Bronchial epithelial cell (primary cell): Measurements from ENCODE around the gene RGS10. TPM values are rescaled to one million over a fixed set of nuclear protein-coding genes. Genes with fewer than 3 reads are reported as not detected.
A peak's percentile ranks its signal among the peaks of the same experiment; 100 is the strongest.

Source experiments
- DNase-seq: peaks from one replicate; pipeline ENCODE4 v3.0.0-alpha.2; 2010; ENCODE audit warnings: low read depth
- FAIRE-seq: peaks from 2 replicates; lab custom pipeline; 2011; peaks lifted over from hg19 to GRCh38; lab: Jason Lieb, UNC
- H3K27me3 ChIP-seq: 2 replicates; pipeline ENCODE4 v1.5.1; 2011; ENCODE audit warnings: low read length; ENCODE audit not compliant: control insufficient read depth, insufficient read depth
- H3K36me3 ChIP-seq: 2 replicates; pipeline ENCODE4 v1.5.1; 2011; ENCODE audit warnings: low read length; ENCODE audit not compliant: control insufficient read depth, insufficient read depth
- H3K4me3 ChIP-seq: 2 replicates; pipeline ENCODE4 v1.5.1; 2011; ENCODE audit warnings: mild to moderate bottlenecking, low read depth, low read length, control low read depth
- total RNA-seq: library from RNA; depleted of rRNA; stranded (reverse); fragments of >200 nt; gene quantifications from 2 replicates; pipeline ENCODE4 v1.2.1, GENCODE V29; 2014
- TF ChIP-seq, protein P1 (sequence below): IDR thresholded peaks from 2 replicates; pipeline ENCODE4 v1.5.1; 2011; ENCODE audit warnings: mild to moderate bottlenecking, moderate library complexity, low read length, control low read depth, inconsistent platforms; ENCODE audit not compliant: insufficient read depth, severe bottlenecking

Gene RGS10
- total RNA-seq, 1 donor from 2014 or later, result 35.5 TPM

DNA sequence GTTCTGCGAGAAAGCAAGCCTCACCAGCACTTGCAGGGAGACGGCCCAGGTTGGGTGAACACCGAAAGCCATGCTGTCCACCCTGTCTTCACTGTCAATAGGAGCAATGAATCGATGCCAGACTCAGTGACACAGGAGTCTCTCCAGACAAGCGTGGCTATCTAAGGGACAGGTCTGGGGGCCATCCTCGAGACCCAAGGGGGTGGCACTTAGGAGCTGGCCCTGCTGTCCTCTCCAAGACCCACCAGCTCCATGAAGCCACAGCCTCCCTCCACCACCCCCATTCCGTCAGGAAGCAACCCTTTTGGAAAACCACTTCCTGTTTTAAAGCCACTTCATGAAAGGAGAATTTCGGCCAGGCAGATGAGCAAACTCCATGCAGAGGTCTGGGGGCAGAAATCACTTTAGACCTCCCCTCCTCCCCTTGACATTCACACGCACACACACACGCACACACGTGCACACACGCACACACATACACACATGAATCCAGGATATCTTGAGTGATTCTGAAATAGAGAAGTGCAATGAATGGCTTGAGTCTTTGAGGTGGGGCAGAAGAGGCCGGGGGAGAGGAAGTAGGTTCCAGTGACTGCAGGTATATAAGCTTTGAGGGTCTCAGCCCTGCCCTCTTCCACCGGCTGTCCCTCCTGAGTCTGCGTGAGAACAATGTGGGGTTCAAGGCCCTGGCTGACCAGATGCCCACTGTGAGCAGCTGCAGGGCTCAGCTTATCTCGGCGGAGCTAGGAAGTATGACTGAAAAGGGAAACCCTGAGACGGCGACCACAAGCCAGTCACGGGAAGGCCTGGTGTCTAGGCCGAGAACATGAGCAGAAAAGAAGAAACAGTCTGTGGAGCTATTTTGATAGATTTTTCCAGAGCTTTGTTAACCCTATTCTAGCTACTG is 25.0 kb downstream of the RGS10 start:
- DNase-seq (no peak), FAIRE-seq (peak; percentile 50)
- Histone ChIP-seq H3K4me3 (no peak overlapping the region), H3K36me3 (peaks cover 5% of the 10 kb centered on the region), H3K27me3 (no peaks in the 10 kb centered on the region)
- TF ChIP-seq, protein P1, sequence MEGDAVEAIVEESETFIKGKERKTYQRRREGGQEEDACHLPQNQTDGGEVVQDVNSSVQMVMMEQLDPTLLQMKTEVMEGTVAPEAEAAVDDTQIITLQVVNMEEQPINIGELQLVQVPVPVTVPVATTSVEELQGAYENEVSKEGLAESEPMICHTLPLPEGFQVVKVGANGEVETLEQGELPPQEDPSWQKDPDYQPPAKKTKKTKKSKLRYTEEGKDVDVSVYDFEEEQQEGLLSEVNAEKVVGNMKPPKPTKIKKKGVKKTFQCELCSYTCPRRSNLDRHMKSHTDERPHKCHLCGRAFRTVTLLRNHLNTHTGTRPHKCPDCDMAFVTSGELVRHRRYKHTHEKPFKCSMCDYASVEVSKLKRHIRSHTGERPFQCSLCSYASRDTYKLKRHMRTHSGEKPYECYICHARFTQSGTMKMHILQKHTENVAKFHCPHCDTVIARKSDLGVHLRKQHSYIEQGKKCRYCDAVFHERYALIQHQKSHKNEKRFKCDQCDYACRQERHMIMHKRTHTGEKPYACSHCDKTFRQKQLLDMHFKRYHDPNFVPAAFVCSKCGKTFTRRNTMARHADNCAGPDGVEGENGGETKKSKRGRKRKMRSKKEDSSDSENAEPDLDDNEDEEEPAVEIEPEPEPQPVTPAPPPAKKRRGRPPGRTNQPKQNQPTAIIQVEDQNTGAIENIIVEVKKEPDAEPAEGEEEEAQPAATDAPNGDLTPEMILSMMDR, result no peak

DNA sequence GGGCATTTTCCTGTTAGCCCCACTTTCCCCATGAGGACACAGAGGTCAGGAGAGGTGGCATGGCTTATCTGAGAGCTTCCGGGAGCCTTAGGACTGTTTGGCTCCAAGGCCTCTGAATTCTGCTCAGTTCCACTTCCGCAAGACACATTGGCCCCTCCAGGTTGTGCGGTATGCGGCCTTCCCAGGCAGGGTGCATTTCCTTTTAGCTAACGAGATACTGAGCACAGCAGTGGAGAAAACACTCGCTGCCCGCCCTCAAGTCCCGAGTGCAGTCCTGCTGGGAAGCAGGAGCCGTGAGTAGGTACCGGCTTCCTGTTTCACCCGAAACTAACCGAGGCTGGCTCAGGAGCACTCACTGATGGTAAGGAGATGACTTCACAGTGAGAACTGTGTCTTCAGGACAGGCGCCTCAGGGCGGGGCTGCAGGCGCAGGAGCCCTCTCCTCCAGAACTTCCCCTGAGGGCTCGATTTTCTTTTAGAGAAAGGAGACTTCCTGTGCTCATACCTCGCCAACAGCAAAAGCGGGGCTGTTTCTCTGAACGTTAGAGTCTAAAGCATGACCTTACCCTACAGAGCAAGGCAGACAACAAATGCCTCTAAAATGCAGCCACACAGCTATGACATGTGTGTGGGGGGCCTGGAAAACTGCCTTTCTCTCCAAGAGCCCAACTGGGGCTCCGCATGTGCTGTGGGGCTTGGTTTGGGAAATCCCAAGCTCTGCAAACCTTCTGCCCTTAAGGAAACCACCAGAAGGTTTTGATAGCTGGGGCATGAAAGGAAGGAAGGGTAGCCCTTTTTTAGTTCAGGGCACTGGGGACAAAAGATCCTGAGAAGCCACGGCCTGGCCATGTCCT is 25.9 kb downstream of the RGS10 start:
- H3K27me3 ChIP-seq, result no peaks in the 10 kb centered on the region
- FAIRE-seq, result no peak
- no peak overlapping the region for H3K4me3 ChIP-seq
- DNase-seq, result no peak
- peaks cover 5% of the 10 kb centered on the region for H3K36me3 ChIP-seq
- TF ChIP-seq, protein P1, result no peak

DNA sequence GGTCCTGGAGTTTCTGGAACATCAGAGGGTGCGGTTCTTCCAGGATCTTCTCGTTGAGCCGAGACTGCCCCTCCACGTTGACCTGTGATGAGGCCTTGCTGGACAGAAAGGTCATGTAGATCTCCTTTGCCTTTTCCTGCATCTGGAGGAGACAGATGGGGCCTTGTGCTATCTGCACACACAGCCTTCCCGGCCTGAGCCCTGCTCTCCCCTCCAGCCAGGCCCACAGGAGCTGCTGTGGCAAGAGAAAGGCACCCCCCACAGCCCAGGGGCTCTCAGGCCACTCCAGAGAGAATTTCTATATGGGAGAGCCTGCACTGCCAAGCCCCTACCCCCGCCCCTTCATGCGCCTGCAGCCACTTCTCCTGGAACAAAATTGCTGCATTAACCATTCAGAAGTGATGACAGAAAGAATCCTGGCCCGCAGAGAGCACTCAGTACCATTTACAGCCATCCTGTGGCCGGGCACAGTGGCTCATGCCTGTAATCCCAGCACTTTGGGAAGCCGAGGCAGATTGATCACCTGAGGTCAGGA is 26.9 kb downstream of the RGS10 start:
- DNase-seq (no peak), FAIRE-seq (no peak)
- no peaks in the 10 kb centered on the region for H3K27me3 ChIP-seq
- H3K36me3 ChIP-seq, result peaks cover 5% of the 10 kb centered on the region
- TF ChIP-seq, protein P1, result no peak
- H3K4me3 ChIP-seq, result no peak overlapping the region

DNA sequence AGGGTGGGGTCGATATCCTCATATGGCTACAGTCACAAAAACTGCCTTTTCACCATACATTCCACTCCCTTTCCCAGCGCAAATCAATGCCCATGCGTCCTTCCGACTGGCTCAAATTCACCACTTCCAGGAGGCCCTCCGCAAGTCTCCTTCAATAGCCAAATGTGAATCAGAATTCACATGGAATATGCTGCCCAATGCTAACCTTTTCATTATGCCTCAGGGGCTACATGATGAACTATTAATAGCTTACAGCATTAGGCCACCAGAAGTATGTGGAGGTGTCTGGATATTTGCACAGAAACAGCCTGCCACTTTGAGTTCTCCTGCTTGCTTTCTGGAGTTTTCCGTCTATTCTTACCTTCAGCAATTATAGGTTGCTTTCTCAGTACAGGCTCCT is 27.7 kb downstream of the RGS10 start:
- peak; percentile 81 for FAIRE-seq
- peaks cover 6% of the 10 kb centered on the region for H3K36me3 ChIP-seq
- TF ChIP-seq, protein P1, result no peak
- no peak for DNase-seq
- no peak overlapping the region for H3K4me3 ChIP-seq
- H3K27me3 ChIP-seq, result no peaks in the 10 kb centered on the region

DNA sequence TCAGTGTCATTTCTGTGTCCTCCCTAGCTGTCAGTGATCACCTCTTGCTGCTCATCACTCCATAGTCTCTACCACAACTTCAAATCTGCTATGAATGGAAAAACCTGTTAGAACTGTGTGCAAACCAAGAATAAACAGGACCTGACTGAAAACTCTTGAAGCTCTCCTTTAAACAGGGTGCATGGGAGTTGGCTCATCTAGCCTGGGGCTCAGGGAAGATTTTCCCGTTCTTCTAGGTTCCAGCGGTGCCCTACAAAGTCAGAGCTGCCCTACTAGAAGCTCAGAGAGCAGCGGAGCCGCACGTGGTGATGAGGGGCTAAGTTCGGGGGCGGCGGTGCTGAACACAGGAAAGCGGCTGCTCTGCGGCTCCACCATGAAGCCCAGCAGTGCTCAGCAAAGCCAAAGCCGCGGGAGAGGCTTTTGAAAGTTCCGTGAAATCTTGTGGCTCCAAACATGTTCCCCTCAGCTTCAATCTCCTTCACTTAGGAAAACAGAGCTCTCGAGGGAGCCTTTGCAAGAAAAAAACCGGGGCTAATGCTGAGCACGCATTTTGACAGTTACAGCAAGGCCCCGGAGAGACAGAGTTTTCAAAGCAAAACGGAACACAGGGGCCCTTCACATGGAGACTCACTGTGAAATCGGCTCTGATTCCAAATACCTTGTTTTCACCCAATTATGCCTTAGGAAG is 30.5 kb downstream of the RGS10 start:
- H3K27me3 ChIP-seq, result no peaks in the 10 kb centered on the region
- DNase-seq, result no peak
- peaks cover 5% of the 10 kb centered on the region for H3K36me3 ChIP-seq
- H3K4me3 ChIP-seq, result no peak overlapping the region
- TF ChIP-seq, protein P1, result no peak
- FAIRE-seq, result peak; percentile 72
